ENCODE results near the gene MARVELD3. TPM values are rescaled to one million over a fixed set of nuclear protein-coding genes. Genes with fewer than 3 reads are reported as not detected.

The MARVELD3 gene
- total RNA-seq, 4 donors from 2014 or later: 0.32 TPM; not detected in 3

DNA sequence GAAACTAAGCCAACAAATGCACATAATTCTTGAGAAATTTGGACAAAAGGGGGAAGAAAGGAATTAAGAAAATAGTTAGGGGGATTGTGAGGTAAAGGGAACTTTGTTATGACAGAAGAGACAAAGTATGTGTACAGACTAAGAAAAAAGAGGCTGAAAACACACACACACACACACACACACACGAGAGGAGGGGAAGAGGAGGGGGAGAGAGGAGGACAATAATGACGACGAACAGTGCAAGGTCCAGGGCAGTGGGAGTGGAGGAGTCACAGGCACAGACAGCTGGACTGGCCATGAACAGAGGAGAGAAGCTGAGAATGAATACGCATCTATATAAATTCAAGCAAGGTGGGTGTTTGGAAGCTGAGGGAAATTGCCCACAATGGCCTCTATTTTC, 44.6 kb downstream of the MARVELD3 start:
- H3K36me3 ChIP-seq: peaks cover 0 to 52% of the 10 kb centered on the region in 2 donors

DNA sequence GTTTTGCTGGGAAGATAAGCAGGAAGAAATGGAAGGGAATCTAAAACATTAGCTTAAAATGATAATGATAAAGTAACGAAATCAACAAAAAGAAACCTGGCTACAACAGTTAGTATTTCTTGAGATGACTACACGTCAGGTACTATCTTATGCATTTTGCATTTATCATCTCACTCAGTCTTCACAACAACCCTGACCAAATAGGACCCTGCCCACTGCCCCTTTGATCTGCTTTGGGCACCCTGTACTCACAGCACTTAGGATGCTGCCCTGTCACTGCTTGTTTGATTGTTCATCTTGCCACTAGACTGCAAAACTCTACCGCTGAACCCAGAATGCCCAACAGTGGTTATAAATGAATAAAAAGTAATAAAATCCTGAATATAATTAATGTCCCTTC, 45.2 kb downstream of the MARVELD3 start:
- H3K36me3 ChIP-seq: peaks cover 1 to 57% of the 10 kb centered on the region in 2 donors
- intact Hi-C loops (cut with DNase I; ENCODE audit: low total_unique reads) (no loop called here), in situ Hi-C loops (cut with MboI; ENCODE audit: low sequenced_read_pairs in 4 of 4) (no loop called here)
- H3K4me3 ChIP-seq: no peak overlapping the region
- ATAC-seq: no peak
- DNase-seq: no peak
- no peaks in the 10 kb centered on the region for H3K27me3 ChIP-seq
- H3K9me3 ChIP-seq: no peaks in the 10 kb centered on the region
- H3K27ac ChIP-seq: no peak overlapping the region
- TF ChIP-seq, protein P1, sequence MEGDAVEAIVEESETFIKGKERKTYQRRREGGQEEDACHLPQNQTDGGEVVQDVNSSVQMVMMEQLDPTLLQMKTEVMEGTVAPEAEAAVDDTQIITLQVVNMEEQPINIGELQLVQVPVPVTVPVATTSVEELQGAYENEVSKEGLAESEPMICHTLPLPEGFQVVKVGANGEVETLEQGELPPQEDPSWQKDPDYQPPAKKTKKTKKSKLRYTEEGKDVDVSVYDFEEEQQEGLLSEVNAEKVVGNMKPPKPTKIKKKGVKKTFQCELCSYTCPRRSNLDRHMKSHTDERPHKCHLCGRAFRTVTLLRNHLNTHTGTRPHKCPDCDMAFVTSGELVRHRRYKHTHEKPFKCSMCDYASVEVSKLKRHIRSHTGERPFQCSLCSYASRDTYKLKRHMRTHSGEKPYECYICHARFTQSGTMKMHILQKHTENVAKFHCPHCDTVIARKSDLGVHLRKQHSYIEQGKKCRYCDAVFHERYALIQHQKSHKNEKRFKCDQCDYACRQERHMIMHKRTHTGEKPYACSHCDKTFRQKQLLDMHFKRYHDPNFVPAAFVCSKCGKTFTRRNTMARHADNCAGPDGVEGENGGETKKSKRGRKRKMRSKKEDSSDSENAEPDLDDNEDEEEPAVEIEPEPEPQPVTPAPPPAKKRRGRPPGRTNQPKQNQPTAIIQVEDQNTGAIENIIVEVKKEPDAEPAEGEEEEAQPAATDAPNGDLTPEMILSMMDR (IDR thresholded peaks at IDR 0.05 in 4 of 5, conservative IDR thresholded peaks at IDR 0.05 in 1 of 5): no peak
- TF ChIP-seq POLR2A (IDR thresholded peaks at IDR 0.05): no peak
- no peaks in the 10 kb centered on the region for H3K4me1 ChIP-seq

More for the DNA sequence above, 44.6 kb downstream of the MARVELD3 start:
- DNase-seq (no peak), ATAC-seq (no peak)
- no peaks in the 10 kb centered on the region for H3K4me1 ChIP-seq
- H3K4me3 ChIP-seq: no peak overlapping the region
- H3K27me3 ChIP-seq: no peaks in the 10 kb centered on the region
- TF ChIP-seq POLR2A (IDR thresholded peaks at IDR 0.05): no peak
- TF ChIP-seq, protein P1 (IDR thresholded peaks at IDR 0.05 in 4 of 5, conservative IDR thresholded peaks at IDR 0.05 in 1 of 5): no peak
- H3K27ac ChIP-seq: no peak overlapping the region
- no peaks in the 10 kb centered on the region for H3K9me3 ChIP-seq
- intact Hi-C loops (cut with DNase I; ENCODE audit: low total_unique reads) (no loop called here), in situ Hi-C loops (cut with MboI; ENCODE audit: low sequenced_read_pairs in 4 of 4) (no loop called here)

DNA sequence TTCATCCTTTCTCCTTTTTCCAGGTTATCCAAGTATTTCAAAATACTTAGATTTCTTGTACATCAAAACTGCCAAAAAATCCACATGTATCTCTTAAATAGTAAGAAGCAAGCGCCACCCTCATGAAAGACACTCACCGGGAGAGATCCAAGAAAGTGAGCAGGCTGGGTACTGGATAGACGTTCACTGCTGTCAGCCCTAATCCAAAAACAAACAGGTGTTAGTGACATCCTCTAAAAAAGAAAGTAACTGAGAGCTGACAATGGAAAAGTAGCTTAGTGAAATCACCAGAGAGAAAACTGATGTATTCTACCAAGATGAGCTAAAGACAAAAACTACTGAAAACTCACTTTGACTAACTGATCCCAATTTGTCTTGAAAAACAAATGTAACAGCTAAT, 46.1 kb downstream of the MARVELD3 start:
- H3K27me3 ChIP-seq: no peaks in the 10 kb centered on the region
- no peak for ATAC-seq
- H3K4me1 ChIP-seq: no peaks in the 10 kb centered on the region
- no peak for DNase-seq
- TF ChIP-seq POLR2A (IDR thresholded peaks at IDR 0.05): no peak
- TF ChIP-seq, protein P1 (IDR thresholded peaks at IDR 0.05 in 4 of 5, conservative IDR thresholded peaks at IDR 0.05 in 1 of 5): no peak
- intact Hi-C loops (cut with DNase I; ENCODE audit: low total_unique reads) (no loop called here), in situ Hi-C loops (cut with MboI; ENCODE audit: low sequenced_read_pairs in 4 of 4) (no loop called here)
- no peaks in the 10 kb centered on the region for H3K9me3 ChIP-seq
- H3K27ac ChIP-seq: no peak overlapping the region
- no peak overlapping the region for H3K4me3 ChIP-seq
- H3K36me3 ChIP-seq: peaks cover 4 to 62% of the 10 kb centered on the region in 2 donors

DNA sequence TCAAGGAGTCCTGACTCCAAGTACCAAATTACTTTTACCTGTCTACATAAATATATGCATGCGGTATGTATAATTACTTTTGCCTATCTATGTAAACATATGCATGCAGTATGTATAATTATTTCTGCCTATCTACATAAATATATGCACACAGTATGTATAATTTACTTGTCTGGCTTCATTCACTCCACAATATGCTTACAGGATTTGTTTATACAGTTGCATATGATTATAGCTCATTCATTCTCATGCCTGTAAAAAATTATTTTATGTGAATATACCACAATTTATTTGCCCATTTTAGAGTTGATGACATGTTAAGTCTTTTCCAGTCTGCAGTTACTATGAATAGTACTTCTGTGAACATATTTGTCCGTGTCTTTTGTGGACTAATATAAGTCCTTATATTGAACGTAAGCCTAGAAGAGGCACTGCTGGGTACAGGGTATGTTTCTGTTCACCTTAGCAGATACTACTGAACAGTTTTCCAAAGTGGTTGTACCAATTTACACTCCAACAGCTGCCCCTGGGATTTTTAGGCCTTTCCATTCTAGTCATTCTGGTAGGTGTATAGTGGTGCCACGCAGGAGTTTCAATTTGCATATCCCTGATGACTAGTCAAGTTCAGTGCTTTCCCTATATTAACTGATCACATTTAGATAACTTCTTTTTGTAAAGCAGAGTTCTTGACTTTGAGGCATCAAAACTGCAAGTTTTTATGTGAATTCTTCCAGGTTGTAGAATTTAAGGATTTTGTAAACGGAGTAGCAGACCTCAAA, 47.0 kb downstream of the MARVELD3 start:
- ATAC-seq (no peak), DNase-seq (no peak)
- Histone ChIP-seq H3K4me1 (no peaks in the 10 kb centered on the region), H3K36me3 (peaks cover 4 to 63% of the 10 kb centered on the region in 2 donors), H3K27ac (no peak overlapping the region), H3K27me3 (no peaks in the 10 kb centered on the region), H3K4me3 (no peak overlapping the region), H3K9me3 (no peaks in the 10 kb centered on the region)
- intact Hi-C loops (cut with DNase I; ENCODE audit: low total_unique reads): no loop called here
- in situ Hi-C loops (cut with MboI; ENCODE audit: low sequenced_read_pairs in 4 of 4): no loop called here
- TF ChIP-seq POLR2A (IDR thresholded peaks at IDR 0.05): no peak
- TF ChIP-seq, protein P1 (IDR thresholded peaks at IDR 0.05 in 4 of 5, conservative IDR thresholded peaks at IDR 0.05 in 1 of 5): no peak

Measured in gastrocnemius medialis (tissue), 4 donors.